BE2C (cell line): ENCODE data around the gene COBL.

Experiments
- DNase-seq: peaks from one replicate; pipeline ENCODE4 v3.0.0-alpha.2; 2020
- H3K27me3 ChIP-seq: fragments of 250-450 bp; sonication (Bioruptor Pico); 2 replicates; pipeline ENCODE4 v1.5.1; 2020; ENCODE audit warnings: mild to moderate bottlenecking
- H3K36me3 ChIP-seq: fragments of 250-450 bp; sonication (Bioruptor Pico); 2 replicates; pipeline ENCODE4 v1.5.1; 2020; ENCODE audit warnings: mild to moderate bottlenecking
- H3K4me1 ChIP-seq: fragments of 250-450 bp; sonication (Bioruptor Pico); 2 replicates; pipeline ENCODE4 v1.5.1; 2020
- H3K4me3 ChIP-seq: 2 replicates; pipeline ENCODE4 v1.5.1; 2011; ENCODE audit warnings: low read depth, low read length
- H3K9me3 ChIP-seq: fragments of 250-450 bp; sonication (Bioruptor Pico); 2 replicates; pipeline ENCODE4 v1.5.1; 2020
- TF ChIP-seq, protein P1 (sequence below): IDR thresholded peaks from 2 replicates; pipeline ENCODE4 v1.5.1; 2012; ENCODE audit warnings: mild to moderate bottlenecking, low read depth, low read length

COBL gene

DNA sequence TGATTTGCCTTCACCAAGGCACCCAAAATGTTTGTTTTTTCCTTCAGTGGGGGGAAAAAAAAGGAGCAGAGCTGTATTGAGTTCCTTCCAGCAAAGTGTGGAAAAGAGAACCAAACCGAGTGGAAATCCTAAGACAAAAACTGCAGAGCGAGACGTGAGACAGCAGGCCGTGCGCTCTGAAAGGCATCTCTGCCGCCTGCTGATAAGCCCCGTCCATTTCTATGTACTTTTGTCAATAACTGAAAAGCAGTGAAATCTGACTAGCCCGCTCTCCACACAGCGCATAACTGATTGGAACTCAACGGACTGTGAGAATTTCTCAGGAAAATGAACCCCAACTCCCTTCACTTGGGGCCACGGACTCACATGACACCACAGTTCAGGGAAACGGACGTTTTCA is 83.2 kb downstream of the COBL start:
- Histone ChIP-seq H3K36me3 (no peaks in the 10 kb centered on the region), H3K27me3 (peaks cover 16% of the 10 kb centered on the region; the same call in 1 of the 2 replicates), H3K4me1 (no peaks in the 10 kb centered on the region), H3K9me3 (no peaks in the 10 kb centered on the region), H3K4me3 (no peak overlapping the region)
- DNase-seq = no peak
- TF ChIP-seq, protein P1, sequence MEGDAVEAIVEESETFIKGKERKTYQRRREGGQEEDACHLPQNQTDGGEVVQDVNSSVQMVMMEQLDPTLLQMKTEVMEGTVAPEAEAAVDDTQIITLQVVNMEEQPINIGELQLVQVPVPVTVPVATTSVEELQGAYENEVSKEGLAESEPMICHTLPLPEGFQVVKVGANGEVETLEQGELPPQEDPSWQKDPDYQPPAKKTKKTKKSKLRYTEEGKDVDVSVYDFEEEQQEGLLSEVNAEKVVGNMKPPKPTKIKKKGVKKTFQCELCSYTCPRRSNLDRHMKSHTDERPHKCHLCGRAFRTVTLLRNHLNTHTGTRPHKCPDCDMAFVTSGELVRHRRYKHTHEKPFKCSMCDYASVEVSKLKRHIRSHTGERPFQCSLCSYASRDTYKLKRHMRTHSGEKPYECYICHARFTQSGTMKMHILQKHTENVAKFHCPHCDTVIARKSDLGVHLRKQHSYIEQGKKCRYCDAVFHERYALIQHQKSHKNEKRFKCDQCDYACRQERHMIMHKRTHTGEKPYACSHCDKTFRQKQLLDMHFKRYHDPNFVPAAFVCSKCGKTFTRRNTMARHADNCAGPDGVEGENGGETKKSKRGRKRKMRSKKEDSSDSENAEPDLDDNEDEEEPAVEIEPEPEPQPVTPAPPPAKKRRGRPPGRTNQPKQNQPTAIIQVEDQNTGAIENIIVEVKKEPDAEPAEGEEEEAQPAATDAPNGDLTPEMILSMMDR = no peak

DNA sequence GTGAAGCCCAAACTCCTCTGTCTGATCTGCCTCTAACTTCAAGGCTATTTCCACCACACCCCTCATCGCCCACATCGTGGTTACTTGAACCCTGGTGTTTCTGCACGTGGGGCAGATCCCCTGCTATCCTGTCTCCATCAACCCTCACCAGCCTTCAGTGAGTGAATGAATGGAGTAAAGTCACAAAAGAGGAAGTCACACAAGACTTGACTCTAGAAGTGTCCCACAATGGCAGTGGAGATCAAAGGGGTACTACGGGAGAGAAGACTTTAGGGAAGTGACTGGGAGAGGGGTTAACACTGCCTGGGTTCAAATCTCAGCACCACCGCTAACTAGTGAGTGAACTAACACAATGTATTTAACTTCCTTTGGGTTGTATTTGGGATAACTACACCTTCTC is 85.9 kb downstream of the COBL start:
- Histone ChIP-seq H3K27me3 (peaks cover 16% of the 10 kb centered on the region; the same call in 1 of the 2 replicates), H3K36me3 (no peaks in the 10 kb centered on the region), H3K9me3 (no peaks in the 10 kb centered on the region), H3K4me1 (no peaks in the 10 kb centered on the region), H3K4me3 (no peak overlapping the region)
- TF ChIP-seq, protein P1 = no peak
- DNase-seq = no peak

DNA sequence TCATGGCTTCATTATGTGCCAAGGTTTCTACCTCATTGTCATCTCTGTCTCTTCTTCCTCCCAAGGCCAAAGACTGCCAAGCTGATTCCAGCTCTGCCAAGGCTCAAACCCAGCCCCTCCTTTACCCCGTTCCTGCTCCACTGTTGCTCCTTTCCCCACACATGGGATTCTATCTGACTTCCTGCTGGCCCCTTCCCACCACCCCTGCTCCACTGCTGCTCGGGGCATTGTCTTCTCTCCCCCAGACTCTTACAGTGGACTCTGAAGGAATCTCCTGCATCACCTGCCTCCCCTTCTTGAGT is 86.3 kb downstream of the COBL start:
- Histone ChIP-seq H3K36me3 (no peaks in the 10 kb centered on the region), H3K9me3 (no peaks in the 10 kb centered on the region), H3K27me3 (peaks cover 16% of the 10 kb centered on the region; the same call in 1 of the 2 replicates), H3K4me3 (no peak overlapping the region), H3K4me1 (no peaks in the 10 kb centered on the region)
- no peak for DNase-seq
- TF ChIP-seq, protein P1 = no peak

DNA sequence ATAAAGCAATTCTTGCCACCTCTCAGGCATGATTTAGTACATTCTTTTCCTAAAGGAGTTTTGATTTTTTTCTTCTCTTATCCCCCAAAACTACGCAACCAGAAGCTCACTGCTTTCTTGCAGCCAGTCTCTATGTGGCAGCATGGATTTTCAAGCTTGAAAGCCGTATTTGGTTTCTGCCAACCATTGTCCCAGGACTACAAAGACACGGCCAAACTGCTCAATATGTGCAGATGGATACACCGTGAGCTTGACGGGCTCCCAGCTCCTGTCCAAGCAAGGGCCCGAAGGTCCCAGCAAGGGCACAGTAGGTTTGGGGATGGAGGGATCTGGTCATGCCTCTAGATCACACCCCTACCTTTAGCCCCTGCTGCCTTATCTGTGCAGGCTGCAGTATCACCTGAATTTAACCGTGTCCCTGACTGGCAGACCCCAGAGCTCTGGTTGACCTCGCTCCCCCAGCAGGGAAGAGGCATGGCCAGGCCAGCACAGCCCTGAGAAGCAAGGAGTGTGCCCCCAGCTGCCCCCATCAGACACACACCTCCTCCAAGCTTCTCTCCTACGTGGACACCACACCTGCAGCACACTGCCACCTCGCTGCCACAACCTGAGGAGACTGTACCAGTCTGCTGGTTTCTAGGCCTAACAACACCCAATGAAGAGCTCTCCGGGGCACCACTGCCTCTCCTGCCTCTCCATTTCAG is 86.8 kb downstream of the COBL start:
- peaks cover 14% of the 10 kb centered on the region; the same call in 1 of the 2 replicates for H3K27me3 ChIP-seq
- TF ChIP-seq, protein P1 = no peak

DNA sequence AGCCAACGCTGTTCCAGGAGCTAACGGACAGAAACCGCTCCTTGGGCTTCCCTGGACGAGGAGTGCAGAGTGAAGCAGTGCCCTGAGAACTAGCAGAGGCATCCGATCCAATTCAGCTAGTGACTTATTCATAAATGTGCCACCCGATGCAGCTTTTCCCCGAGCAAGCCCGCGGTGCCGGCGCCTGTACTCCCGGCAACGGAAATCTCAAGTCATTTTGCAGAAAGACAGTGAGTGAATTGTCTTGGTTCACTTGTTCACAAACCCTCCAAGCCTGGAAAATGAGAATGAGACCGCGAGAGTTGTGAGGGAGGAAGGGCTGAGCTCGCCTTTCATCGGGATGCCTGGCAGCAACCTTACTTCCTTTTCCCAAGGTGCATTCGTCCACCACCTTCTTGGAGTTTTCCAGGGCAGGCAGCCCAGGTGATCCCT is 87.5 kb downstream of the COBL start:
- H3K27me3 ChIP-seq = peaks cover 14% of the 10 kb centered on the region; the same call in 1 of the 2 replicates

More for the DNA sequence above, 86.8 kb downstream of the COBL start:
- H3K4me1 ChIP-seq = no peaks in the 10 kb centered on the region
- DNase-seq = no peak
- no peaks in the 10 kb centered on the region for H3K36me3 ChIP-seq
- no peaks in the 10 kb centered on the region for H3K9me3 ChIP-seq
- no peak overlapping the region for H3K4me3 ChIP-seq

More for the DNA sequence above, 87.5 kb downstream of the COBL start:
- Histone ChIP-seq H3K9me3 (no peaks in the 10 kb centered on the region), H3K36me3 (no peaks in the 10 kb centered on the region), H3K4me3 (no peak overlapping the region), H3K4me1 (no peaks in the 10 kb centered on the region)
- TF ChIP-seq, protein P1 = no peak
- no peak for DNase-seq
